SKM-1 treated with dmso at 0.1 percent for 144 hours (cell line): ENCODE data around the gene CUL7.
A peak's percentile ranks its signal among the peaks of the same experiment; 100 is the strongest.
"Not testable (repeated sequence)": the region's sequence is repeated elsewhere in the genome, so short reads cannot be mapped to it uniquely, and the experiment has no call there.

Experiments
- DNase-seq: peaks from one replicate; lab custom pipeline; 2025; ENCODE audit not compliant: unreplicated experiment; lab: John Stamatoyannopoulos, UW

The CUL7 gene

GRCh38 chr6:43019152-43019551, 34.5 kb downstream of the CUL7 start:
- DNase-seq: no peak

GRCh38 chr6:43016943-43017334, 36.7 kb downstream of the CUL7 start:
- no peak for DNase-seq

GRCh38 chr6:43016176-43016942, 37.3 kb downstream of the CUL7 start:
- no peak for DNase-seq

- DNase-seq: no peak
These were observed 39.2 kb downstream of the CUL7 start for GRCh38 chr6:43014434-43014909.

GRCh38 chr6:43013843-43014433, 39.7 kb downstream of the CUL7 start, which contains the start of the genes KLHDC3 and MEA1:
Gene KLHDC3, plus strand, starts transcription at chr6:43014249. Its CDS starts 2,944 bp downstream, at chr6:43017193.
Gene MEA1, minus strand, starts transcription at chr6:43013946. Its CDS starts 133 bp downstream, at chr6:43013813.
- peak; percentile 100 for DNase-seq

- peak; percentile 59 for DNase-seq
These were observed 40.4 kb downstream of the CUL7 start for GRCh38 chr6:43013097-43013842.

GRCh38 chr6:43012364-43012763, 41.3 kb downstream of the CUL7 start:
- DNase-seq: no peak

- DNase-seq: no peak
These were observed 42.4 kb downstream of the CUL7 start for GRCh38 chr6:43011207-43011606.

- DNase-seq: peak; percentile 3
These were observed 44.5 kb downstream of the CUL7 start for GRCh38 chr6:43009124-43009523.

GRCh38 chr6:43007126-43007525, 46.5 kb downstream of the CUL7 start:
- no peak for DNase-seq

- DNase-seq: no peak
These were observed 47.4 kb downstream of the CUL7 start for GRCh38 chr6:43006251-43006650.

GRCh38 chr6:43005844-43006243, 47.8 kb downstream of the CUL7 start:
- DNase-seq: no peak

GRCh38 chr6:43001843-43002242, 51.8 kb downstream of the CUL7 start:
- DNase-seq: no peak

GRCh38 chr6:42998205-42998604, 55.4 kb downstream of the CUL7 start:
- not testable (repeated sequence) for DNase-seq

- no peak for DNase-seq
These were observed 57.1 kb downstream of the CUL7 start for GRCh38 chr6:42996513-42996912.

GRCh38 chr6:42993445-42993844, 60.2 kb downstream of the CUL7 start:
- DNase-seq: no peak

- DNase-seq: no peak
These were observed 63.7 kb downstream of the CUL7 start for GRCh38 chr6:42989923-42990322.

GRCh38 chr6:42988486-42989020, 65.1 kb downstream of the CUL7 start:
- DNase-seq: no peak
